WTC11 (cell line): Measurements from ENCODE around the gene SORCS2.

Experiments used
- AFF4 ChIP-seq: sonication (generic); formaldehyde crosslinking; IDR thresholded peaks from 2 replicates; pipeline ENCODE4 v1.8.1; 2023; ENCODE audit warnings: mild to moderate bottlenecking, missing genetic modification reagents, borderline replicate concordance
- TF ChIP-seq, protein P1 (sequence below): fragments of 200-600 bp; IDR thresholded peaks from 2 replicates; pipeline ENCODE4 v1.8.0; 2022; ENCODE audit warnings: antibody characterized with exemption

DNA sequence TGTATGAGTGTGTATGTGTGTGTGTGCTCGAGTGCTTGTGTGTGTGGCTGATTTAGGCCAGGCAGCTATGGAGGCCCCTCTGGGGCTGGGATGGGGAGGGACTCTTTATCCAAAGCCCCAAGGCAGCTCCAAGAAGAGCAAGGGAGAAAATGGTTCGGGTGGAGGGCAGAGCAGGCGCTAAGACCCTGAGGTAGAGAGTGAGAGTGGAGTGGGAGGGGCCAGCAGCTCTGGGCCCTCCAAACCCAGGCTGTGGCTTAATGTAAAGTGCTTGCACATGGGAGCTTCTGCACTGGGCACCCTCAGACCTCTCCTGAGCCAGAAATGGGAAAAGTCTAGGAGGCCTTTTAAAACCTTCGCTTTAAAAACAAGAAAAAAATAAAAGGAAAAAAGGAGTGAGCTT lies 475.9 kb downstream of the SORCS2 start:
- TF ChIP-seq AFF4 (CRISPR knock-in tag), result no peak
- TF ChIP-seq, protein P1, sequence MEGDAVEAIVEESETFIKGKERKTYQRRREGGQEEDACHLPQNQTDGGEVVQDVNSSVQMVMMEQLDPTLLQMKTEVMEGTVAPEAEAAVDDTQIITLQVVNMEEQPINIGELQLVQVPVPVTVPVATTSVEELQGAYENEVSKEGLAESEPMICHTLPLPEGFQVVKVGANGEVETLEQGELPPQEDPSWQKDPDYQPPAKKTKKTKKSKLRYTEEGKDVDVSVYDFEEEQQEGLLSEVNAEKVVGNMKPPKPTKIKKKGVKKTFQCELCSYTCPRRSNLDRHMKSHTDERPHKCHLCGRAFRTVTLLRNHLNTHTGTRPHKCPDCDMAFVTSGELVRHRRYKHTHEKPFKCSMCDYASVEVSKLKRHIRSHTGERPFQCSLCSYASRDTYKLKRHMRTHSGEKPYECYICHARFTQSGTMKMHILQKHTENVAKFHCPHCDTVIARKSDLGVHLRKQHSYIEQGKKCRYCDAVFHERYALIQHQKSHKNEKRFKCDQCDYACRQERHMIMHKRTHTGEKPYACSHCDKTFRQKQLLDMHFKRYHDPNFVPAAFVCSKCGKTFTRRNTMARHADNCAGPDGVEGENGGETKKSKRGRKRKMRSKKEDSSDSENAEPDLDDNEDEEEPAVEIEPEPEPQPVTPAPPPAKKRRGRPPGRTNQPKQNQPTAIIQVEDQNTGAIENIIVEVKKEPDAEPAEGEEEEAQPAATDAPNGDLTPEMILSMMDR, result no peak
